ENCODE measurements around the gene RPH3AL. TPM values are rescaled to one million over a fixed set of nuclear protein-coding genes. Genes with fewer than 3 reads are reported as not detected.
A peak's percentile ranks its signal among the peaks of the same experiment; 100 is the strongest.

RPH3AL gene
- total and polyA plus RNA-seq, 2 donors from 2014 or later, result 18.1 to 55.9 TPM

DNA sequence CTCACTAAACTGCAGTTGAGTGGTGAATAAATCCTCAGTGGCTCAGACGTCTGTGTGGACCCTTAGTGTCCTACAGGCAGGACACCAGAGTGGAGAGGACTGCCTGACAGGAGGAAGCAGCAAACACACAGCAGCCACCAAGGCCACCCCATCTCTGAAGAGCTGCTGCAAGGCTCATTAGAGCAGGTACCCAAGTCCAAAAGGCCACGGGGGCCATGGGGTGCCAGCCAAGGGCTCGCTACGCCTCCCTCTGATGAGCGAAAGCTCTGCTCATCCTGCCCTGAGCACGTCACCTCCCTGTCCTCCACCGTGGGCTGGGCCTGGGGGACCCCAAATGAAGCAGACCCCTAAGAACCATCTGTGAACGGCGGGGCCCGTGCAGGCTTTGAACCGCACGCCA lies 101.1 kb downstream of the RPH3AL start:
- Histone ChIP-seq H3K36me3 (ENCODE audit: control insufficient read depth in 2 of 3, insufficient read depth in 3 of 3, low read length in 3 of 3) (no peaks in the 10 kb centered on the region), H3K4me3 (ENCODE audit: low read length in 3 of 3) (no peak overlapping the region), H3K27me3 (ENCODE audit: control insufficient read depth, insufficient read depth, low read length) (no peaks in the 10 kb centered on the region), H3K9me3 (ENCODE audit: control insufficient read depth in 2 of 3, insufficient read depth in 1 of 3, low read length in 3 of 3) (no peaks in the 10 kb centered on the region), H3K9ac (ENCODE audit: low read length in 3 of 3) (no peak overlapping the region), H3K27ac (ENCODE audit: low read depth in 2 of 2, low read length in 2 of 2) (no peak overlapping the region), H3K4me1 (ENCODE audit: control insufficient read depth in 2 of 3, insufficient read depth in 2 of 3, low read depth in 1 of 3, low read length in 3 of 3) (peaks cover 0 to 4% (median 0%) of the 10 kb centered on the region in 3 donors)
- intact Hi-C loops (cut with DNase I), result no loop called here
- TF ChIP-seq, protein P1, sequence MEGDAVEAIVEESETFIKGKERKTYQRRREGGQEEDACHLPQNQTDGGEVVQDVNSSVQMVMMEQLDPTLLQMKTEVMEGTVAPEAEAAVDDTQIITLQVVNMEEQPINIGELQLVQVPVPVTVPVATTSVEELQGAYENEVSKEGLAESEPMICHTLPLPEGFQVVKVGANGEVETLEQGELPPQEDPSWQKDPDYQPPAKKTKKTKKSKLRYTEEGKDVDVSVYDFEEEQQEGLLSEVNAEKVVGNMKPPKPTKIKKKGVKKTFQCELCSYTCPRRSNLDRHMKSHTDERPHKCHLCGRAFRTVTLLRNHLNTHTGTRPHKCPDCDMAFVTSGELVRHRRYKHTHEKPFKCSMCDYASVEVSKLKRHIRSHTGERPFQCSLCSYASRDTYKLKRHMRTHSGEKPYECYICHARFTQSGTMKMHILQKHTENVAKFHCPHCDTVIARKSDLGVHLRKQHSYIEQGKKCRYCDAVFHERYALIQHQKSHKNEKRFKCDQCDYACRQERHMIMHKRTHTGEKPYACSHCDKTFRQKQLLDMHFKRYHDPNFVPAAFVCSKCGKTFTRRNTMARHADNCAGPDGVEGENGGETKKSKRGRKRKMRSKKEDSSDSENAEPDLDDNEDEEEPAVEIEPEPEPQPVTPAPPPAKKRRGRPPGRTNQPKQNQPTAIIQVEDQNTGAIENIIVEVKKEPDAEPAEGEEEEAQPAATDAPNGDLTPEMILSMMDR (IDR thresholded peaks at IDR 0.05; ENCODE audit: borderline replicate concordance, extremely low read depth, insufficient read depth), result no peak
- peak in 1 of 5 donors; percentile 57 for DNase-seq
- no peak for FAIRE-seq

DNA sequence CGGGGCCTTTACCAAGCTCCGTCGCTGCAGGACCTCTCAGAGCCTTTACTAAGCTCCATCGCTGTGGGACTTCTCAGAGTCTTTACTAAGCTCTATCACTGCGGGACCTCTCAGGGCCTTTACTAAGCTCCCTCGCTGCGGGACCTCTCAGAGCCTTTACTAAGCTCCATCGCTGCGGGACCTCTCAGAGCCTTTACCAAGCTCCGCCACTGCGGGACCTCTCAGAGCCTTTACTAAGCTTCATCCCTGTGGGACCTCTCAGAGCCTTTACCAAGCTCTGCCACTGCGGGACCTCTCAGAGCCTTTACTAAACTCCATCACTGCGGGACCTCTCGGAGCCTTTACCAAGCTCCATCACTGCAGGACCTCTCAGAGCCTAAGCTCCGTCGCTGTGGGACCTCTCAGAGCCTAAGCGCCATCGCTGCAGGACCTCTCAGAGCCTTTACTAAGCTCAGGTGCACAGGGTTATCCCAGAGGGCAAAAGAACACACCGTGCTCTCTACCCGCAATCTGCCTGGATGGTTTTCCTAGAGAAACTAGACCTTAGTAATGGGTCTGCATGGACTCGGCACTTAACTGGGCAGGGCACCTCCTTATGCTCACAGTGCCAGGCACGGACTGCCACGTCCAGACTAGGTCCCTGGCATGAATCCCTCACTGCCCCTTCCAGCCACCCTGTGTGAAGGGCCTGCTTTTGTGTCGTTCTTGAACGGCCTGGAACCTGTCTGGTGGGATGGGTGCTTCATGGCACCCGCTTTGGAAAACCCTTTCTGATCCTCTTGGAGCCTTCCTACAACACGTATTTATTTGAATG lies 101.9 kb downstream of the RPH3AL start:
- no peaks in the 10 kb centered on the region for H3K36me3 ChIP-seq (ENCODE audit: control insufficient read depth in 2 of 3, insufficient read depth in 3 of 3, low read length in 3 of 3)
- H3K4me1 ChIP-seq (ENCODE audit: control insufficient read depth in 2 of 3, insufficient read depth in 2 of 3, low read depth in 1 of 3, low read length in 3 of 3), result peaks cover 0 to 4% (median 0%) of the 10 kb centered on the region in 3 donors
- TF ChIP-seq, protein P1 (IDR thresholded peaks at IDR 0.05; ENCODE audit: borderline replicate concordance, extremely low read depth, insufficient read depth), result no peak
- peak in 1 of 5 donors; percentile 24 for DNase-seq
- H3K4me3 ChIP-seq (ENCODE audit: low read length in 3 of 3), result no peak overlapping the region
- H3K27ac ChIP-seq (ENCODE audit: low read depth in 2 of 2, low read length in 2 of 2), result no peak overlapping the region
- no peaks in the 10 kb centered on the region for H3K9me3 ChIP-seq (ENCODE audit: control insufficient read depth in 2 of 3, insufficient read depth in 1 of 3, low read length in 3 of 3)
- H3K27me3 ChIP-seq (ENCODE audit: control insufficient read depth, insufficient read depth, low read length), result no peaks in the 10 kb centered on the region
- intact Hi-C loops (cut with DNase I), result no loop called here
- FAIRE-seq, result no peak
- no peak overlapping the region for H3K9ac ChIP-seq (ENCODE audit: low read length in 3 of 3)

DNA sequence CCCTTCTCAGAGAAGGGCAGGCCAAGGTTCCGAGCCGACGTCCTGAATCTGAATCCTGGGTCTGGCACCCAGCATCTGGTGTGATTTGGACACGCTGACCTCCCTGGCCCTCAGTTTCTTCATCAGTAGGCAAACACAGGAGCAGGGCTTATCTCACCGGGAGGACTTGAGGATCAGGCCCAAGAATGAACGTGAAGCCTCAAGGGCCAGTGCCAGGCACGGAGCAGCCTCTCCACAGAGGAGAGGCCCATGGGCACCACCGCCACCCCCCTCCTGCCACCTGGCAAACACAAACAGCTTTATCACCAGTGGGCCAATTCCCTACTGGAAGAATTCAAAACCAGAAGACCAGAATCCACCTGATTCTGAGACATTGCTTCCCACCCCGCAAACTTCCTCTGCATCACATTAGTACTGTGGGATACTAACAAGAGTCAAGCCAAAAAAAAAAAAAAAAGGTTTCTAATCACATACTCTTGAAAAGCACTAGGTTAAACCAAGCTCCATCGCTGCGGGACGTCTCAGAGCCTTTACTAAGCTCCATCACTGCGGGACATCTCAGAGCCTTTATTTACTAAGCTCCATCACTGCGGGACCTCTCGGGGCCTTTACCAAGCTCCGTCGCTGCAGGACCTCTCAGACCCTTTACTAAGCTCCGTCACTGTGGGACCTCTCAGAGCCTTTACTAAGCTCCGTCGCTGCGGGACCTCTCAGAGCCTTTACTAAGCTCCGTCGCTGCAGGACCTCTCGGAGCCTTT lies 103.2 kb downstream of the RPH3AL start:
- peaks cover 0 to 4% (median 0%) of the 10 kb centered on the region in 3 donors for H3K4me1 ChIP-seq (ENCODE audit: control insufficient read depth in 2 of 3, insufficient read depth in 2 of 3, low read depth in 1 of 3, low read length in 3 of 3)
- no peak for FAIRE-seq
- TF ChIP-seq, protein P1 (IDR thresholded peaks at IDR 0.05; ENCODE audit: borderline replicate concordance, extremely low read depth, insufficient read depth), result no peak
- no peak overlapping the region for H3K4me3 ChIP-seq (ENCODE audit: low read length in 3 of 3)
- H3K36me3 ChIP-seq (ENCODE audit: control insufficient read depth in 2 of 3, insufficient read depth in 3 of 3, low read length in 3 of 3), result peaks cover 5 to 8% (median 7%) of the 10 kb centered on the region in 3 donors
- DNase-seq, result peak in 1 of 5 donors; percentile 35
- H3K9ac ChIP-seq (ENCODE audit: low read length in 3 of 3), result no peak overlapping the region
- H3K9me3 ChIP-seq (ENCODE audit: control insufficient read depth in 2 of 3, insufficient read depth in 1 of 3, low read length in 3 of 3), result peaks cover 0 to 5% (median 0%) of the 10 kb centered on the region in 3 donors
- H3K27ac ChIP-seq (ENCODE audit: low read depth in 2 of 2, low read length in 2 of 2), result no peak overlapping the region
- intact Hi-C loops (cut with DNase I), result no loop called here
- H3K27me3 ChIP-seq (ENCODE audit: control insufficient read depth, insufficient read depth, low read length), result no peaks in the 10 kb centered on the region
